ENCODE results near the gene RAB3A. TPM values are rescaled to one million over a fixed set of nuclear protein-coding genes. Genes with fewer than 3 reads are reported as not detected.
A peak's percentile ranks its signal among the peaks of the same experiment; 100 is the strongest.

RAB3A gene
- total RNA-seq, 1 donor from 2014 or later: 3.2 TPM

DNA sequence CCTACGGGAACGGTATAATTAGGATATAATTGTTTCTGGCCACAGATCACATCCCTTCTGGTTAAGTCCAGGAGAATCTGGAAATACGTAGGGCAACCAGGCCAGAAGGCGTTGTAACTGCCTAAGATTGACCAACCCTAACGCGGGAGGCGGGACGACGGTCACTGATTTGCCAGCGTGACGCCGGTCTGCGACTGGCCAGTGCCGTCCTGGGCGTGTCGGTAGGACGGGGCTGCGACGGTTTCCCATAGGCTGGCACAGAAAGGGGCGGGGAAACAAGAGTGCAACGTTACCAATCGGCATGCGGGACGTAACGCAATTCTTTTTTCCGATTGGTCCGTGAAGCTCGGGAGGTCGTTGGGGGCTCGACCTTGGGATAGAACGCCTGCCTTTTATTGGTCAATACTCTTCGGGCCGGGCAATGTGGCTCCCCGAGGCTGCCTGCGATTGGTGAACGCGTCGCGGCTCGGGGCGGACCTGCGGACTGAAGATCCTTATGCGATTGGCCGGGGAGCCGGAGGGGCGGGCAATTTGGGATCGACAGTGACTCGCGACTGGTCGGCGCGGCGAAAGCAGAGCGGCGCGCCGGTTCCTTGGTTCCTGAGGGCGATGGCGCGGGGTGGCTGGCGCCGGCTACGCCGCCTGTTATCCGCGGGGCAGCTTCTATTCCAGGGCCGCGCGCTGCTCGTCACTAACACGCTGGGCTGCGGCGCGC is 11.0 kb downstream of the RAB3A start, which contains the start of gene MPV17L2:
Gene MPV17L2 (plus strand): TSS at position 546 of the 715 bp plus-strand sequence. CDS start 64 bp downstream, at position 610.
- TF ChIP-seq CTCF (IDR thresholded peaks at IDR 0.05): no peak
- Mint-ChIP-seq H3K27me3 (ENCODE audit: unreplicated experiment) (no peaks in the 10 kb centered on the region), H3K9me3 (ENCODE audit: unreplicated experiment) (no peaks in the 10 kb centered on the region), H3K4me1 (ENCODE audit: unreplicated experiment) (peaks cover 18% of the 10 kb centered on the region), H3K4me3 (ENCODE audit: unreplicated experiment) (peak within 1 kb of the TSS; percentile 79), H3K36me3 (ENCODE audit: unreplicated experiment) (no peaks in the 10 kb centered on the region), H3K27ac (ENCODE audit: unreplicated experiment) (peak within 1 kb of the TSS; percentile 90)
- DNase-seq (ENCODE audit: extremely low spot score, unreplicated experiment): peak; percentile 100

DNA sequence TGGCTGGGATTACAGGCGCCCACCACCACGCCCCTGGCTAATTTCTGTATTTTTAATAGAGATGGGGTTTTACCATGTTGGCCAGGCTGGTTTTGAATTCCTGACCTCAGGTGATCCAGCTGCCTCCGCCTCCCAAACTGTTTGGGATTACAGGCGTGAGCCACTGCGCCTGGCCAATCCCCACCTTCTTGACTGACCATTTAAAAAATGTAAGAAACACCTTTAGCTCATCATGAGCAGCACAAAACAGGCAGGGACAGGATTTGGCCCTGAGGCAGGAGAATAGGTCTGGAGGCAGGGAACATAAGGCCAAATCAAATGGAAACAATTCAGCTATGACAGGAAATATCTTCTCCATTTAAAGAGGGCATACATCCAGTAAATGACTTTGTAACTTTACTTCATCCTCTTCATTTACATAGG is 12.2 kb downstream of the RAB3A start:
- peaks cover 18% of the 10 kb centered on the region for H3K4me1 Mint-ChIP-seq (ENCODE audit: unreplicated experiment)
- H3K27ac Mint-ChIP-seq (ENCODE audit: unreplicated experiment): peak overlapping the region; percentile 90
- no peaks in the 10 kb centered on the region for H3K36me3 Mint-ChIP-seq (ENCODE audit: unreplicated experiment)
- TF ChIP-seq CTCF (IDR thresholded peaks at IDR 0.05): no peak
- H3K9me3 Mint-ChIP-seq (ENCODE audit: unreplicated experiment): no peaks in the 10 kb centered on the region
- no peaks in the 10 kb centered on the region for H3K27me3 Mint-ChIP-seq (ENCODE audit: unreplicated experiment)
- DNase-seq (ENCODE audit: extremely low spot score, unreplicated experiment): no peak
- peak overlapping the region; percentile 79 for H3K4me3 Mint-ChIP-seq (ENCODE audit: unreplicated experiment)

- no peaks in the 10 kb centered on the region for H3K36me3 Mint-ChIP-seq (ENCODE audit: unreplicated experiment)
- peaks cover 18% of the 10 kb centered on the region for H3K4me1 Mint-ChIP-seq (ENCODE audit: unreplicated experiment)
- no peaks in the 10 kb centered on the region for H3K9me3 Mint-ChIP-seq (ENCODE audit: unreplicated experiment)
- H3K27ac Mint-ChIP-seq (ENCODE audit: unreplicated experiment): no peak overlapping the region
- TF ChIP-seq CTCF (IDR thresholded peaks at IDR 0.05): no peak
- no peak overlapping the region for H3K4me3 Mint-ChIP-seq (ENCODE audit: unreplicated experiment)
- no peaks in the 10 kb centered on the region for H3K27me3 Mint-ChIP-seq (ENCODE audit: unreplicated experiment)
- DNase-seq (ENCODE audit: extremely low spot score, unreplicated experiment): no peak
Observed at GRCh38 chr19:18190278-18190677, 13.6 kb downstream of the RAB3A start.

- no peak for TF ChIP-seq CTCF (IDR thresholded peaks at IDR 0.05)
- peaks cover 8% of the 10 kb centered on the region for H3K27me3 Mint-ChIP-seq (ENCODE audit: unreplicated experiment)
- H3K27ac Mint-ChIP-seq (ENCODE audit: unreplicated experiment): no peak overlapping the region
- no peak for DNase-seq (ENCODE audit: extremely low spot score, unreplicated experiment)
- no peaks in the 10 kb centered on the region for H3K9me3 Mint-ChIP-seq (ENCODE audit: unreplicated experiment)
- no peaks in the 10 kb centered on the region for H3K36me3 Mint-ChIP-seq (ENCODE audit: unreplicated experiment)
- no peak overlapping the region for H3K4me3 Mint-ChIP-seq (ENCODE audit: unreplicated experiment)
- no peaks in the 10 kb centered on the region for H3K4me1 Mint-ChIP-seq (ENCODE audit: unreplicated experiment)
Observed at GRCh38 chr19:18185538-18185937, 18.3 kb downstream of the RAB3A start.

DNA sequence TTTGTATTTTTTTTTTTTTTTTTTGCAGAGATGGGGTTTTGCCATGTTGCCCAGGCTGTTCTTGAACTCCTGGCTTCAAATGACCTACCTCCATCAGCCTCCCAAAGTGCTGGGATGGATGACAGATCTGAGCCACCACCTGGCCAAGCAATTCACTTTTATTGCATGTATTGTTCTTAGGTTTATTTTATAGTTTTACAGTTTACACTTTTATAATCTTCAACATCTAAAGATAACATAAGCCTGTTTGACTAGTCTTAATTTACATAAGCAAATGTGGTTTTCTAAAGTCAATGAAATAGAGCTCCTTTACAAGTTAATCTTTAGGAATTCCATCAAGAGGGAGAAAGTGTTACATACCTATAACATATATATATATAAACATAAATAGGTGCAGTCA is 20.3 kb downstream of the RAB3A start:
- peaks cover 8% of the 10 kb centered on the region for H3K27me3 Mint-ChIP-seq (ENCODE audit: unreplicated experiment)

More for the DNA sequence above, 20.3 kb downstream of the RAB3A start:
- Mint-ChIP-seq H3K27ac (ENCODE audit: unreplicated experiment) (no peak overlapping the region), H3K4me1 (ENCODE audit: unreplicated experiment) (no peaks in the 10 kb centered on the region), H3K4me3 (ENCODE audit: unreplicated experiment) (no peak overlapping the region), H3K36me3 (ENCODE audit: unreplicated experiment) (no peaks in the 10 kb centered on the region), H3K9me3 (ENCODE audit: unreplicated experiment) (no peaks in the 10 kb centered on the region)
- no peak for TF ChIP-seq CTCF (IDR thresholded peaks at IDR 0.05)
- no peak for DNase-seq (ENCODE audit: extremely low spot score, unreplicated experiment)

Measured in osteocyte (in vitro differentiated cells).